ENCODE measurements around the gene TRIM34. TPM values are rescaled to one million over a fixed set of nuclear protein-coding genes. Genes with fewer than 3 reads are reported as not detected.
"Not testable (repeated sequence)": the region's sequence is repeated elsewhere in the genome, so short reads cannot be mapped to it uniquely, and the experiment has no call there.

The TRIM34 gene
- total RNA-seq, 1 donor from 2014 or later: 1.6 TPM

GRCh38 chr11:5683620-5684019 lies 58.8 kb downstream of the TRIM34 start:
- FAIRE-seq; DNase-seq (ENCODE audit: low spot score in 2 of 2): not testable (repeated sequence)

GRCh38 chr11:5684036-5684645 lies 59.3 kb downstream of the TRIM34 start:
- FAIRE-seq (no peak), DNase-seq (ENCODE audit: low spot score in 2 of 2) (no peak)

- DNase-seq (ENCODE audit: low spot score in 2 of 2): peak; percentile 65 to 79
- no peak for FAIRE-seq
These were observed 60.0 kb downstream of the TRIM34 start, which contains the start of gene TRIM5 for GRCh38 chr11:5684646-5685362. TSS of gene TRIM5 (minus strand) at chr11:5685074. CDS start at chr11:5680177, 4,897 bp downstream.

DNA sequence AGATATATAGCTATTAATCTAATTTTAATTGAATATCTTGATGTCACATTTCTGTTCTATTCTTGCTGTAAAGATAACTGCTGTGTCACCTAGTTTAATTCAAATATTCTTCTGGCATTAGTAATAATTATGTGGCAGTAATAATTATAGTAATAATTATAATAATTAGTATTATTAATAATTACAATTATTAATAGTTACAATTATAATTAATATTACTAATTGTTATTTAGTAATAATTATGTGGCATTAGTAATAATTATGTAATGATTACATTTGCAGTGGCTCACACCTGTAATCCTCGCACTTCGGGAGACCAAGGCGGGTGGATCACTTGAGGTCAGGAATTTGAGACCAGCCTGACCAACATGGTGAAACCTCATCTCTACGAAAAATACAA lies 61.6 kb downstream of the TRIM34 start:
- FAIRE-seq (no peak), DNase-seq (ENCODE audit: low spot score in 2 of 2) (no peak)

GRCh38 chr11:5688482-5688881 lies 63.7 kb downstream of the TRIM34 start:
- no peak for FAIRE-seq
- DNase-seq (ENCODE audit: low spot score in 2 of 2): no peak

DNA sequence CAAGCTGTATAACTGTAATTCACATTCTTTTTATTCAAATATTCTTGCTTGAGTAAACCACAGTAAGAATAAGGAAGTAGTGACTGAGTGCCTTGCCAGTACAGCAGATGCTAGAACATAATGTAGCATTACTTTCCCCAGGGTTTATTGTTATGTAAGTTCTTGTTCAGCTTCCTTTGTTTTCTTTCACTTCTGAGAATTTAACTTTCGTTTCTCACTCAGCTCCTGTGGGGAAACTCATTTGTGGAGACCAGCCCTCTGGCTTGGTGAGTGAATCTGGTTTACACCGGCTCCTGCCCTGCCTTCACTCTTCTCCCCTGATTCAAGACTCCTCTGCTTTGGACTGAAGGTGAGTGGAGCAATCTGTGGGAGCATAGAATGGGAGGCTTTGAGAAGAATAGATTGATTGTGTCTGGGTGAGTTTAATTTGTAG lies 64.8 kb downstream of the TRIM34 start, which contains the start of gene TRIM22:
TRIM22 (plus strand) TSS at position 240 of the 433 bp plus-strand sequence. CDS start 6,443 bp downstream, outside the sequence.
- FAIRE-seq (no peak), DNase-seq (ENCODE audit: low spot score in 2 of 2) (peak in 1 of 2 donors; percentile 45)

DNA sequence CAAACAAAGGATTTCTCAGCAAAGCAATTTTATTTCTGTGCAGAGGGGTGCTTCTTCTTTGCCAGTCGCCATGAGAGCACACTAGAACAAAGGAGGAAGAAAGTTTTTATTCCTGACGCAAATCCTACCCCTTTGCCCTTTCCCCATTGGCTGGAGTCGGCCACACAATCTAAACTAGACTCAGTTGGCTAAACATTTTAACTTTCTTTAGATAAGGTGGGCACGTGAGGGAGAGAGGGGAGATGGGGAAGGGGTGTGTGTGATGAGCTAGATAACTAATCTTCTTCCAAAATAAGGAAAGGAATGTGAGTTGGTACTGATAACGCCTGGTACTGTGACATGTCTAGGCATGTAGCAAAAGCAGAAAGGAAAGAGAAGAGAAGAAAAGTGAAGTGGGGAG lies 65.4 kb downstream of the TRIM34 start:
- no peak for FAIRE-seq
- no peak for DNase-seq (ENCODE audit: low spot score in 2 of 2)

DNA sequence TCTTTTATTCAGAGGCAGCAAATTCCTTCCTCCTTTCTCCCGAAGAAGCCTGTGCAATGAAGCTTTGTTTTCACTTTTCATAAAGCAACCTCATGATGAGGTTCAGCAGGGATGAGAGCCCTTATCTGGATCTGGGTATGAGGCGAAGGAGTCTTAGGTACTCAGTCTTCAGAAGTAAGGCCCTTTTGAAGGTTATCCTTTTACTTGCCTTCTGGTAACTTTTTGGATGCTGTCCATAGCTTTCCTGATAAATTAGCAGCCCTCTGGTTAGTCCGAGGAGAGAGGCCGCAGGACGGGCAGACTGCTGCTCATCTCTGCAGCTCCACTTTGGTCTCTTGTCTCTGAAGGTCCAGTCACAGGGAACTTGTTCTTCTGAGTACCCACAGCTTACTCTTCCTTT lies 65.9 kb downstream of the TRIM34 start:
- FAIRE-seq (no peak), DNase-seq (ENCODE audit: low spot score in 2 of 2) (no peak)

- not testable (repeated sequence) for FAIRE-seq; DNase-seq (ENCODE audit: low spot score in 2 of 2)
These were observed 66.6 kb downstream of the TRIM34 start for GRCh38 chr11:5691238-5691963.

GRCh38 chr11:5691964-5692361 lies 67.2 kb downstream of the TRIM34 start:
- FAIRE-seq: no peak

More at GRCh38 chr11:5691964-5692361, 67.2 kb downstream of the TRIM34 start:
- DNase-seq (ENCODE audit: low spot score in 2 of 2): no peak

Other genes with a start within 250 kb of the TRIM34 start
- gene OR51M1, start 241.2 kb upstream of the TRIM34 start, total RNA-seq: not detected
- gene OR51Q1, start 202.9 kb upstream of the TRIM34 start, total RNA-seq: not detected
- gene OR51I1, start 183.5 kb upstream of the TRIM34 start, total RNA-seq: not detected
- gene OR51I2, start 175.7 kb upstream of the TRIM34 start, total RNA-seq: not detected
- gene OR52D1, start 136.3 kb upstream of the TRIM34 start, total RNA-seq: not detected
- gene UBQLN3, start 115.0 kb upstream of the TRIM34 start, total RNA-seq: under 0.01 TPM
- under 0.01 TPM for gene UBQLNL, start 108.3 kb upstream of the TRIM34 start, total RNA-seq
- 0.41 TPM for gene OR52H1, start 76.5 kb upstream of the TRIM34 start, total RNA-seq
- not detected for gene OR52B6, start 44.1 kb upstream of the TRIM34 start, total RNA-seq
- 0.41 TPM for gene TRIM6, start 28.4 kb upstream of the TRIM34 start, total RNA-seq
- gene TRIM5, start 60.1 kb downstream of the TRIM34 start, total RNA-seq: 4.5 TPM
- 9.4 TPM for gene TRIM22, start 64.8 kb downstream of the TRIM34 start, total RNA-seq
- gene OR56B1, start 111.4 kb downstream of the TRIM34 start, total RNA-seq: not detected
- gene OR52N4, start 129.2 kb downstream of the TRIM34 start, total RNA-seq: not detected
- not detected for gene OR52N5, start 158.4 kb downstream of the TRIM34 start, total RNA-seq
- not detected for gene OR52N1, start 166.3 kb downstream of the TRIM34 start, total RNA-seq
- not detected for gene OR52N2, start 183.9 kb downstream of the TRIM34 start, total RNA-seq
- gene OR52E6, start 216.9 kb downstream of the TRIM34 start, total RNA-seq: not detected
- not detected for gene OR52E8, start 232.7 kb downstream of the TRIM34 start, total RNA-seq

All from frontal cortex (tissue), 4 donors.